HCT116 (cell line): Measurements from ENCODE around the gene TRMT1. TPM values are rescaled to one million over a fixed set of nuclear protein-coding genes. Genes with fewer than 3 reads are reported as not detected.

Source experiments
- ATAC-seq: fragments of 200-7000 bp; cut with Tn5 transposase; 2 replicates; pipeline ENCODE4 v1.9.1; 2020; ENCODE audit warnings: mild to moderate bottlenecking, moderate library complexity
- BruUV-seq: library from RNA; stranded (reverse); fragments of 400-500 nt; replicated peaks from 2 replicates; lab custom pipeline; 2021; lab: Mats Ljungman, UMichigan
- CTCF ChIA-PET: fragments of 300-600 bp; sonication (Branson Sonifier 250); formaldehyde crosslinking; loops from one replicate; lab custom pipeline; 2021; ENCODE audit warnings: antibody characterized with exemption; lab: Charles Lee
- POLR2A ChIA-PET: fragments of 300-600, 350-600 bp; sonication (Branson Sonifier 250); formaldehyde crosslinking; loops from one replicate; lab custom pipeline; 2021; ENCODE audit warnings: antibody characterized with exemption; lab: Charles Lee
- RAD21 ChIA-PET, 2 experiments: fragments of 300-600 bp; sonication (Branson Sonifier 250); formaldehyde crosslinking; loops; one replicate each; lab custom pipeline; 2023; ENCODE audit warnings: low total read pairs in 2 of 2; ENCODE audit not compliant: uncharacterized antibody in 2 of 2, unreplicated experiment in 2 of 2, low non-redundant PET in 1 of 2; lab: Charles Lee
- DNase-seq: peaks from one replicate; pipeline ENCODE4 v3.0.0-alpha.2; 2010; ENCODE audit warnings: low read depth, low spot score
- H2AFZ ChIP-seq: fragments of 200-600 bp; shearing (Covaris generic), sonication (generic); 2 replicates; pipeline ENCODE4 v1.6.1; 2017; ENCODE audit warnings: low read depth, mixed run types, mixed read lengths, antibody characterized with exemption, low read length; ENCODE audit not compliant: poor library complexity, severe bottlenecking
- H3K27ac ChIP-seq: 2 replicates; pipeline ENCODE4 v1.5.1; 2012; ENCODE audit warnings: low read depth, low read length
- H3K27me3 ChIP-seq: fragments of 200-600 bp; sonication (generic); 2 replicates; pipeline ENCODE4 v1.6.1; 2016; ENCODE audit warnings: mixed run types, low read length, mixed read lengths; ENCODE audit not compliant: insufficient read depth
- H3K36me3 ChIP-seq, 2 experiments: fragments of 200-500 bp in 1 of 2; fragments of 200-600 bp in 1 of 2; sonication (Bioruptor generic) in 1 of 2; sonication (generic) in 1 of 2; 2 replicates each; pipeline versions ENCODE4 v1.5.1 to v1.6.1; 2014 to 2016; ENCODE audit warnings: low read length in 2 of 2, inconsistent platforms in 1 of 2, mixed read lengths in 1 of 2, mixed run types in 1 of 2; ENCODE audit not compliant: insufficient read depth in 2 of 2, control insufficient read depth in 1 of 2
- H3K4me1 ChIP-seq, 2 experiments: fragments of 200-600 bp in 1 of 2; sonication (generic) in 1 of 2; 2 replicates each; pipeline versions ENCODE4 v1.5.1 to v1.6.1; 2012 to 2017; ENCODE audit warnings: low read length in 2 of 2, inconsistent platforms in 1 of 2, mild to moderate bottlenecking in 1 of 2, mixed read lengths in 1 of 2, mixed run types in 1 of 2, moderate library complexity in 1 of 2; ENCODE audit not compliant: insufficient read depth in 2 of 2, control insufficient read depth in 1 of 2
- H3K4me2 ChIP-seq: fragments of 200-600 bp; sonication (generic); 2 replicates; pipeline ENCODE4 v1.6.1; 2017; ENCODE audit warnings: mixed run types, low read length, mixed read lengths
- H3K4me3 ChIP-seq, 2 experiments: fragments of 200-600 bp in 1 of 2; sonication (generic) in 1 of 2; replicated peaks in 1 of 2; 2 replicates each; pipeline ENCODE4 v1.5.1; 2011 to 2016; ENCODE audit warnings: low read length in 2 of 2, control low read depth in 1 of 2, low read depth in 1 of 2, mild to moderate bottlenecking in 1 of 2, mixed read lengths in 1 of 2, mixed run types in 1 of 2
- H3K79me2 ChIP-seq: fragments of 200-600 bp; sonication (generic); 2 replicates; pipeline ENCODE4 v1.6.1; 2017; ENCODE audit warnings: mild to moderate bottlenecking, mixed run types, low read length, moderate library complexity, mixed read lengths; ENCODE audit not compliant: insufficient read depth
- H3K9ac ChIP-seq: fragments of 200-600 bp; sonication (generic); 2 replicates; pipeline ENCODE4 v1.6.1; 2016; ENCODE audit warnings: low read length, mixed read lengths
- H3K9me2 ChIP-seq: fragments of 200-600 bp; sonication (generic), shearing (Covaris generic); 2 replicates; pipeline ENCODE4 v1.6.1; 2017; ENCODE audit warnings: mixed run types, mild to moderate bottlenecking, moderate library complexity; ENCODE audit not compliant: insufficient read depth
- H3K9me3 ChIP-seq, 2 experiments: fragments of 200-500 bp in 1 of 2; fragments of 200-600 bp in 1 of 2; sonication (Bioruptor generic) in 1 of 2; sonication (generic) in 1 of 2; 2 replicates each; pipeline ENCODE4 v1.6.1; 2014 to 2017; ENCODE audit warnings: low read length in 2 of 2, mixed read lengths in 2 of 2, inconsistent platforms in 1 of 2, low read depth in 1 of 2, mild to moderate bottlenecking in 1 of 2, mixed run types in 1 of 2, moderate library complexity in 1 of 2; ENCODE audit not compliant: control insufficient read depth in 1 of 2, insufficient read depth in 1 of 2
- H4K20me1 ChIP-seq: fragments of 200-600 bp; sonication (generic), shearing (Covaris generic); 2 replicates; pipeline ENCODE4 v1.6.1; 2017; ENCODE audit warnings: mixed run types, mild to moderate bottlenecking, moderate library complexity; ENCODE audit not compliant: insufficient read depth
- CBX3 ChIP-seq: IDR thresholded peaks from 2 replicates; pipeline ENCODE4 v1.6.1; 2012; ENCODE audit warnings: low read depth
- CEBPB ChIP-seq: IDR thresholded peaks from 2 replicates; pipeline ENCODE4 v1.6.1; 2012; ENCODE audit warnings: low read depth
- EGR1 ChIP-seq: IDR thresholded peaks from 2 replicates; pipeline ENCODE4 v1.6.1; 2012; ENCODE audit warnings: low read depth
- FOSL1 ChIP-seq: IDR thresholded peaks from 2 replicates; pipeline ENCODE4 v1.6.1; 2012; ENCODE audit warnings: low read depth
- JUND ChIP-seq: IDR thresholded peaks from 2 replicates; pipeline ENCODE4 v1.6.1; 2012
- POLR2A ChIP-seq: IDR thresholded peaks from 2 replicates; pipeline ENCODE4 v1.7.0; 2011; ENCODE audit warnings: borderline replicate concordance; ENCODE audit not compliant: insufficient read depth, insufficient read length; ENCODE audit errors: extremely low read depth
- POLR2AphosphoS5 ChIP-seq: IDR thresholded peaks from 2 replicates; pipeline ENCODE4 v1.6.1; 2011; ENCODE audit warnings: mild to moderate bottlenecking, low read depth, low read length, moderate library complexity
- SP1 ChIP-seq: IDR thresholded peaks from 2 replicates; pipeline ENCODE4 v1.6.1; 2012; ENCODE audit warnings: low read depth
- SRF ChIP-seq: IDR thresholded peaks from 2 replicates; pipeline ENCODE4 v1.6.1; 2012; ENCODE audit warnings: low read depth
- TCF7L2 ChIP-seq: IDR thresholded peaks from 2 replicates; pipeline ENCODE4 v1.7.0; 2011; ENCODE audit warnings: borderline replicate concordance, inconsistent platforms; ENCODE audit not compliant: insufficient read depth, insufficient read length; ENCODE audit errors: extremely low read depth
- ZFX ChIP-seq: fragments of 450-650 bp; IDR thresholded peaks from 2 replicates; pipeline ENCODE4 v1.6.1; 2017
- intact Hi-C: fragments of 100-400 bp; cut with micrococcal nuclease; formaldehyde crosslinking; loops from 2 replicates; pipeline ENCODE4 v1.10.0; 2022
- total RNA-seq: library from RNA; stranded (reverse); gene quantifications from one replicate; pipeline ENCODE4 v1.2.1, GENCODE V29; 2021; ENCODE audit not compliant: unreplicated experiment
- TF ChIP-seq, protein P1 (sequence below): IDR thresholded peaks from 2 replicates; pipeline ENCODE4 v1.6.1; 2012
- TF ChIP-seq, protein P2 (sequence below): IDR thresholded peaks from 2 replicates; pipeline ENCODE4 v1.6.1; 2012
- TF ChIP-seq, protein P3 (sequence below), 3 experiments: fragments of 200-600 bp in 1 of 3; sonication (generic) in 1 of 3; IDR thresholded peaks in 2 of 3; conservative IDR thresholded peaks in 1 of 3; 2 replicates each; pipeline ENCODE4 v1.5.1; 2012 to 2017; ENCODE audit warnings: low read depth in 2 of 3, low read length in 2 of 3, antibody characterized with exemption in 1 of 3, borderline replicate concordance in 1 of 3, control low read depth in 1 of 3, mild to moderate bottlenecking in 1 of 3, mixed read lengths in 1 of 3, mixed run types in 1 of 3, moderate library complexity in 1 of 3; ENCODE audit not compliant: insufficient read depth in 1 of 3

TRMT1 gene
- total RNA-seq, 1 experiment from 2014 or later = 84.4 TPM

DNA sequence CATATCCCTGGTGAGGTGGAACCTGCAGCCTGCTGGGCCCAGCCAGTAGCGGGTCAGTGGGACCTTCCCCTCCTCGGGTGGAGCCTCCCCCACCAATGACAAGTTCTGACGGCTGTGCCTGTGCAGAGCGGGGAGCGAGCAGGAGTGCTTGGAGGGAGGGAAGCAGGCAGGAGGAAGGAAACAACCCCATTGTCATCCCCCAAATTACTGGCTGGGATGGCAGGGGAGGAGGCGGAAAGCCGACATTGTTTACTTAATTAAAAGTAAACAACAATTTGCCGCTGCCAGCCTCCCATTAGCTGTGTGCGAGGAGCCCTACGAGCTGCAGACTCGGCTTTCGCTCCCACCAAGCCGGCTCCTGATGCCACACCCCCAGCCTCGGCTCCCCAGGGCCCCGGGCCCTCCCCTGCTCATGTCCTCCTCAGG lies 59.4 kb downstream of the TRMT1 start:
- intact Hi-C loops = no loop called here
- peak overlapping the region; percentile 94; the same call in 1 of the 2 replicates for H3K27ac ChIP-seq

More for the DNA sequence above, 59.4 kb downstream of the TRMT1 start:
- H3K9me2 ChIP-seq = no peaks in the 10 kb centered on the region
- peak overlapping the region; percentile 81; the same call in 1 of the 2 replicates for H3K9ac ChIP-seq
- no TSS peak for BruUV-seq
- ChIA-PET CTCF (interaction anchor here (0.9 to 8.6 kb wide), 5 partner anchors 26 to 92 kb away, joined by 3 to 155 read pairs (median 3); no protein-coding TSS in a partner anchor), RAD21 (no interaction called here), POLR2A (no interaction called here)
- TF ChIP-seq, protein P1, sequence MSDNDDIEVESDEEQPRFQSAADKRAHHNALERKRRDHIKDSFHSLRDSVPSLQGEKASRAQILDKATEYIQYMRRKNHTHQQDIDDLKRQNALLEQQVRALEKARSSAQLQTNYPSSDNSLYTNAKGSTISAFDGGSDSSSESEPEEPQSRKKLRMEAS = no peak
- TF ChIP-seq TCF7L2 (no peak), JUND (no peak), POLR2A (no peak), FOSL1 (no peak), EGR1 (no peak), CBX3 (no peak), SRF (no peak), SP1 (no peak), ZFX (no peak), CEBPB (no peak), POLR2AphosphoS5 (no peak)
- TF ChIP-seq, protein P2, sequence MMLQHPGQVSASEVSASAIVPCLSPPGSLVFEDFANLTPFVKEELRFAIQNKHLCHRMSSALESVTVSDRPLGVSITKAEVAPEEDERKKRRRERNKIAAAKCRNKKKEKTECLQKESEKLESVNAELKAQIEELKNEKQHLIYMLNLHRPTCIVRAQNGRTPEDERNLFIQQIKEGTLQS = no peak
- TF ChIP-seq, protein P3, sequence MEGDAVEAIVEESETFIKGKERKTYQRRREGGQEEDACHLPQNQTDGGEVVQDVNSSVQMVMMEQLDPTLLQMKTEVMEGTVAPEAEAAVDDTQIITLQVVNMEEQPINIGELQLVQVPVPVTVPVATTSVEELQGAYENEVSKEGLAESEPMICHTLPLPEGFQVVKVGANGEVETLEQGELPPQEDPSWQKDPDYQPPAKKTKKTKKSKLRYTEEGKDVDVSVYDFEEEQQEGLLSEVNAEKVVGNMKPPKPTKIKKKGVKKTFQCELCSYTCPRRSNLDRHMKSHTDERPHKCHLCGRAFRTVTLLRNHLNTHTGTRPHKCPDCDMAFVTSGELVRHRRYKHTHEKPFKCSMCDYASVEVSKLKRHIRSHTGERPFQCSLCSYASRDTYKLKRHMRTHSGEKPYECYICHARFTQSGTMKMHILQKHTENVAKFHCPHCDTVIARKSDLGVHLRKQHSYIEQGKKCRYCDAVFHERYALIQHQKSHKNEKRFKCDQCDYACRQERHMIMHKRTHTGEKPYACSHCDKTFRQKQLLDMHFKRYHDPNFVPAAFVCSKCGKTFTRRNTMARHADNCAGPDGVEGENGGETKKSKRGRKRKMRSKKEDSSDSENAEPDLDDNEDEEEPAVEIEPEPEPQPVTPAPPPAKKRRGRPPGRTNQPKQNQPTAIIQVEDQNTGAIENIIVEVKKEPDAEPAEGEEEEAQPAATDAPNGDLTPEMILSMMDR (IDR thresholded peaks at IDR 0.05 in 2 of 3, conservative IDR thresholded peaks at IDR 0.05 in 1 of 3; ENCODE audit: borderline replicate concordance in 1 of 3, insufficient read depth in 1 of 3, low read depth in 2 of 3, low read length in 2 of 3) = no peak
- no peaks in the 10 kb centered on the region; the same call in 1 of the 2 replicates for H3K79me2 ChIP-seq
- no peak overlapping the region for H3K4me3 ChIP-seq
- peak overlapping the region; percentile 75 for H3K4me2 ChIP-seq
- no peaks in the 10 kb centered on the region for H3K27me3 ChIP-seq
- no peak for ATAC-seq
- no peaks in the 10 kb centered on the region for H3K9me3 ChIP-seq
- no peak for DNase-seq
- H4K20me1 ChIP-seq = no peaks in the 10 kb centered on the region
- H3K4me1 ChIP-seq = peaks cover 81 to 97% of the 10 kb centered on the region in 2 experiments
- H2AFZ ChIP-seq = no peak overlapping the region
- H3K36me3 ChIP-seq = no peaks in the 10 kb centered on the region
